ENCODE measurements around the gene RANBP3. TPM values are rescaled to one million over a fixed set of nuclear protein-coding genes. Genes with fewer than 3 reads are reported as not detected.

RANBP3 gene
- total RNA-seq, 2 donors from 2014 or later, result 52.1 to 62.7 TPM

DNA sequence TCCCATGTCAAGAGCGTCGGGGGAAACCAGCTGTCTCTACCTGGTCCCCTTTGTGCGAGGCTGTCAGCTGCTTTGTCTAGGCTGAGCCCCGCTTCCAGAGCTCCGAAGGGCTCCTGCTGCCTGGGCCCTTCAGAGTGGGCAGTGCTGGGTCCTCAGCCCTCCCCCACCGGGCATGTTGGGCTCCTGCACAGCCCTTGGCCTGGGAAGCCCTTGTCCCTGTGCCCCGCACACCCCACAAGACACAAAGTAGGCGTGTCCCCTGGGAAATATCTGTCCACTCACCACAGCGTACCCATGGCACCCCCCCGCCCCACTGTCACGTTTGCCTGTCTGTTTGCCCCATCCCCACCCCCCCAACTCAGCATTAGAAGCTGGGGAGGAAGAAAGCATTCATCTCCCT is 39.6 kb upstream of the RANBP3 start:
- no peak overlapping the region for H3K9ac ChIP-seq (ENCODE audit: low read depth in 2 of 2, low read length in 2 of 2)
- H3K9me3 ChIP-seq, result no peaks in the 10 kb centered on the region
- H3K27ac ChIP-seq, result no peak overlapping the region
- intact Hi-C loops (cut with DNase I), result no loop called here
- no peaks in the 10 kb centered on the region for H3K27me3 ChIP-seq
- no peaks in the 10 kb centered on the region for H3K4me1 ChIP-seq
- TF ChIP-seq, protein P1, sequence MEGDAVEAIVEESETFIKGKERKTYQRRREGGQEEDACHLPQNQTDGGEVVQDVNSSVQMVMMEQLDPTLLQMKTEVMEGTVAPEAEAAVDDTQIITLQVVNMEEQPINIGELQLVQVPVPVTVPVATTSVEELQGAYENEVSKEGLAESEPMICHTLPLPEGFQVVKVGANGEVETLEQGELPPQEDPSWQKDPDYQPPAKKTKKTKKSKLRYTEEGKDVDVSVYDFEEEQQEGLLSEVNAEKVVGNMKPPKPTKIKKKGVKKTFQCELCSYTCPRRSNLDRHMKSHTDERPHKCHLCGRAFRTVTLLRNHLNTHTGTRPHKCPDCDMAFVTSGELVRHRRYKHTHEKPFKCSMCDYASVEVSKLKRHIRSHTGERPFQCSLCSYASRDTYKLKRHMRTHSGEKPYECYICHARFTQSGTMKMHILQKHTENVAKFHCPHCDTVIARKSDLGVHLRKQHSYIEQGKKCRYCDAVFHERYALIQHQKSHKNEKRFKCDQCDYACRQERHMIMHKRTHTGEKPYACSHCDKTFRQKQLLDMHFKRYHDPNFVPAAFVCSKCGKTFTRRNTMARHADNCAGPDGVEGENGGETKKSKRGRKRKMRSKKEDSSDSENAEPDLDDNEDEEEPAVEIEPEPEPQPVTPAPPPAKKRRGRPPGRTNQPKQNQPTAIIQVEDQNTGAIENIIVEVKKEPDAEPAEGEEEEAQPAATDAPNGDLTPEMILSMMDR (IDR thresholded peaks at IDR 0.05), result no peak
- no peaks in the 10 kb centered on the region for H3K36me3 ChIP-seq
- H3K4me3 ChIP-seq, result no peak overlapping the region
- DNase-seq, result no peak

DNA sequence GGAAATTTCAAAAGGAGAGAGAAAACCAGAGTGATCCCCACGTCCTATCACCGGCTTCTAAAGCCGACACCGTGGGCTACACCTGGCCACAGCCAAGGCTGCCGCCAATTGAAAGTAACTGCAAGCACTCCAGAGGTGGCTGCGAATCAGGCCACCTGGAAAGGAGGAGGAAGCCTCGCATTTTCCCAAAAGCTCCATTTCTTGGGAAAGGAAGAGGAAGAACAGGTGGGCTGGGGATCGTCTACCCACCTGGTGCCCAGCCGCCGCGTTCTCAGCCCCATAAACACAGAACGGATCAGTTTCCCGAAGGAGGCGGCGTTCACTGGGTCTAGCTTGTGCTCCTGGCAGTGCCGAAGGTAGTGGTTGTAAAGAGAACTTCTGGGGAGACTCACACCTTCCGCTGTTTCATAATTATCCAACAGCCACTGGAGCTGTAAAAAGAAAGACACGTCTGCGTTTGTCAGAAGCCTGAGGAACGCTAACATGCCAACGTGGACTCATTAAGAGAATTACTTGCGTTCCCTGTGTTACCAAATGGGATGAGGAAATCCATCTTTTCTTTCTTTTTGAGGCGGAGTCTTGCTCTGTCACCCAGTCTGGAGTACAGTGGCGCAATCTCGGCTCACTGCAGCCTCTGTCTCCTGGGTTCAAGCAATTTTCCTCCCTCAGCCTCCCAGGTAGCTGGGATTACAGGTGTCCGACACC is 38.1 kb upstream of the RANBP3 start:
- Histone ChIP-seq H3K27ac (no peak overlapping the region), H3K9ac (ENCODE audit: low read depth in 2 of 2, low read length in 2 of 2) (no peak overlapping the region), H3K4me1 (no peaks in the 10 kb centered on the region), H3K9me3 (no peaks in the 10 kb centered on the region), H3K4me3 (no peak overlapping the region), H3K36me3 (no peaks in the 10 kb centered on the region), H3K27me3 (no peaks in the 10 kb centered on the region)
- no peak for DNase-seq
- intact Hi-C loops (cut with DNase I), result no loop called here
- TF ChIP-seq, protein P1 (IDR thresholded peaks at IDR 0.05), result no peak

DNA sequence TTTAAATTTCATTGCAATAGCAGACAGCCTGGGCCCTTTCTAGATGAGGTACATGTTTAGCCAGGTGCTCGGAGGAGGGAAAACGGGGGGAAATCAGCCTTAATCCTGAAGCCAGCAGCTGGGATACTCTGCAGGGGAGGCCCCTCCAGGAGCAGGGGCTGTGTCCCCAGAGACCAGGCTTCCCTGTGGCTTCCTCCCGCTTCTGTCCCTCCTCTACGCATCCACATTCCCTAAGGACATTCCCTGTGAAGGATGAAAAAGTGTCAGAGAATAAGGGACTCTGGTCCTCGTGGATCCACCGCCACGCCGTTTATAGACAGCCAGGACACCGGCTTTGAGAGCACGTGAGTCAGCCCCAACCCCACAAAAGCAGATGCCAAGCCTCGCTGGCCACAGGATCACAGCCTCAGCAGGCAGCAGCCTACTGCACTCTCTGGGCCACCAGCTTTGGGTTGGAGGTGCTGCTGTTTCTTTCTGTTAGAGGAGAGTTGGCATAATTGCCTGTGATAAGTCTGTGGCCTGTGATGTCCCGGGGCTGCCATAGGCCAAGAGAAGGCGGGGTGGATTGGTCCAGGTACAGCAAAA is 36.7 kb upstream of the RANBP3 start:
- H3K27ac ChIP-seq, result no peak overlapping the region
- DNase-seq, result no peak
- H3K27me3 ChIP-seq, result no peaks in the 10 kb centered on the region
- no peak overlapping the region for H3K4me3 ChIP-seq
- TF ChIP-seq, protein P1 (IDR thresholded peaks at IDR 0.05), result no peak
- no peak overlapping the region for H3K9ac ChIP-seq (ENCODE audit: low read depth in 2 of 2, low read length in 2 of 2)
- no peaks in the 10 kb centered on the region for H3K4me1 ChIP-seq
- H3K9me3 ChIP-seq, result no peaks in the 10 kb centered on the region
- no peaks in the 10 kb centered on the region for H3K36me3 ChIP-seq
- intact Hi-C loops (cut with DNase I), result no loop called here

DNA sequence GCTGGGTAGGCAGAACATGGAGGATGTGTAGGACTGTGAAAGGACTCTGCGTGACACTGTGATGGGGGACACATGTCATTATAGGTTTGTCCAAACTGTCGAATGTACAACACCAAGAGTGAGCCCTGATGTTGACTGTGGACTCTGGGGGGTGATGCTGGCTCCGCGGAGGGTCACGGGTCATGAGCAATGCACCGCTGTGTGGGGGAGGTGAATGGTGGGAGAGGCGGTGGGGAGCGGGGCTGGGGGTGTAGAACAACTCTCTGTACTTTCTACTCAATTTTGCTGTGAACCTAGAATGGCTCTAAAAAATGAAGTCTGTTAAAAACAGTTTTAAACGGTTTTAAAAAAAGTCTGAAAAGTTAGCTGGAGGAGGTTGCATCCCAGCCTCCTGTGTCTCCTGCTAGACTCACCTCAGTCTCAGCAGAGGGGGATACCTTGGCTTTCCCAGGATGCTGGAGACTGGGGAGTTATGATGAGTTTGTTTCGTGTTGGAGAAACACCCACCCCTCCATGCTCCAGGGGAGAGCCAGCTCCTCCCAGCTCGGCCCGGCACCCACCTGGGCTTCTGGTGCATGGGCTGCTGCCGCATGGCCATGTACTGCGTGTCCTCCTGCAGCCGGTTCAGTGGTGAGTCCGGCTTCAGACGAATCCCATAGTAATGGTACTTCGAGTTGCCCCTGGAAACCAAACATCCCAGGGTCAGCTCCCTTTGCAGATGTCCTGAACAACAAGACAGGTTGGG is 34.7 kb upstream of the RANBP3 start:
- no peak overlapping the region for H3K9ac ChIP-seq (ENCODE audit: low read depth in 2 of 2, low read length in 2 of 2)
- H3K27me3 ChIP-seq, result no peaks in the 10 kb centered on the region
- H3K27ac ChIP-seq, result no peak overlapping the region
- no peaks in the 10 kb centered on the region for H3K36me3 ChIP-seq
- DNase-seq, result no peak
- intact Hi-C loops (cut with DNase I), result no loop called here
- H3K9me3 ChIP-seq, result no peaks in the 10 kb centered on the region
- H3K4me1 ChIP-seq, result no peaks in the 10 kb centered on the region
- TF ChIP-seq, protein P1 (IDR thresholded peaks at IDR 0.05), result no peak
- H3K4me3 ChIP-seq, result no peak overlapping the region

GRCh38 chr19:6011794-6012193 is 33.9 kb upstream of the RANBP3 start:
- Histone ChIP-seq H3K27ac (no peak overlapping the region), H3K4me1 (no peaks in the 10 kb centered on the region), H3K9me3 (no peaks in the 10 kb centered on the region), H3K36me3 (no peaks in the 10 kb centered on the region), H3K9ac (ENCODE audit: low read depth in 2 of 2, low read length in 2 of 2) (no peak overlapping the region), H3K4me3 (no peak overlapping the region), H3K27me3 (no peaks in the 10 kb centered on the region)
- no peak for DNase-seq
- TF ChIP-seq, protein P1 (IDR thresholded peaks at IDR 0.05), result no peak
- intact Hi-C loops (cut with DNase I), result no loop called here
